NT2/D1 (cell line): Measurements from ENCODE around the gene LMOD1.
"Not testable (repeated sequence)": the region's sequence is repeated elsewhere in the genome, so short reads cannot be mapped to it uniquely, and the experiment has no call there.

Source experiments
- DNase-seq: peaks from one replicate; pipeline ENCODE4 v3.0.0-alpha.2; 2011; ENCODE audit warnings: low read depth, low spot score
- H3K27me3 ChIP-seq: 2 replicates; pipeline ENCODE4 v1.6.0; 2011; ENCODE audit warnings: mild to moderate bottlenecking; ENCODE audit not compliant: insufficient read length, insufficient read depth
- H3K36me3 ChIP-seq: 2 replicates; pipeline ENCODE4 v1.6.1; 2011; ENCODE audit warnings: mild to moderate bottlenecking, low read length, mixed read lengths; ENCODE audit not compliant: insufficient read depth, insufficient read length
- H3K4me1 ChIP-seq: 2 replicates; pipeline ENCODE4 v1.5.1; 2011; ENCODE audit not compliant: insufficient read depth, insufficient read length
- H3K4me3 ChIP-seq: 2 replicates; pipeline ENCODE4 v1.5.1; 2011; ENCODE audit warnings: low read depth; ENCODE audit not compliant: insufficient read length
- H3K9ac ChIP-seq: 2 replicates; pipeline ENCODE4 v1.6.0; 2011; ENCODE audit warnings: low read depth; ENCODE audit not compliant: insufficient read length
- H3K9me3 ChIP-seq: 2 replicates; pipeline ENCODE4 v1.5.1; 2011; ENCODE audit warnings: mild to moderate bottlenecking, low read length; ENCODE audit not compliant: insufficient read depth
- SUZ12 ChIP-seq: IDR thresholded peaks from 2 replicates; pipeline ENCODE4 v1.6.1; 2011; ENCODE audit not compliant: insufficient read length, insufficient read depth; ENCODE audit errors: extremely low read depth
- YY1 ChIP-seq: IDR thresholded peaks from 2 replicates; pipeline ENCODE4 v1.6.1; 2011; ENCODE audit not compliant: insufficient read length, insufficient read depth
- ZNF274 ChIP-seq: IDR thresholded peaks from 2 replicates; pipeline ENCODE4 v1.6.1; 2011; ENCODE audit warnings: mild to moderate bottlenecking, low read depth, low read length

LMOD1 gene

DNA sequence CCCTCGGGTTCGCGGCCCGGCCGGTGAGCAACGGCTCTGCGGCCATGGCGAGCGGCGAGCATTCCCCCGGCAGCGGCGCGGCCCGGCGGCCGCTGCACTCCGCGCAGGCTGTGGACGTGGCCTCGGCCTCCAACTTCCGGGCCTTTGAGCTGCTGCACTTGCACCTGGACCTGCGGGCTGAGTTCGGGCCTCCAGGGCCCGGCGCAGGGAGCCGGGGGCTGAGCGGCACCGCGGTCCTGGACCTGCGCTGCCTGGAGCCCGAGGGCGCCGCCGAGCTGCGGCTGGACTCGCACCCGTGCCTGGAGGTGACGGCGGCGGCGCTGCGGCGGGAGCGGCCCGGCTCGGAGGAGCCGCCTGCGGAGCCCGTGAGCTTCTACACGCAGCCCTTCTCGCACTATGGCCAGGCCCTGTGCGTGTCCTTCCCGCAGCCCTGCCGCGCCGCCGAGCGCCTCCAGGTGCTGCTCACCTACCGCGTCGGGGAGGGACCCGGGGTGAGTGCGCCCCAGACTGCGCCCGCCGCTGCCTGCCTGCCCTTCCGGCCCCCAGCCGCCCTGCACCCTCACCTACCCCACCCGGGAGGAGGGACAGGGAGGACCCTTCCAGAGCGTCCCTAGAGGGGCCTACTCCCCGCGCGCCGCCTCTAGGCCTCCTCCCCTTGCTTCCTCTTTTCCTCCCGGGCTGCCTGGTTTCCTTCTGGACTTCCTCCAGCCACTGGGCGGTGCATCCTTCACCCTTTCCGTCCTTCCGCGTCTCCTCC is 36.5 kb upstream of the LMOD1 start, which contains the start of gene RNPEP:
Gene RNPEP (plus strand): TSS at position 26 of the 757 bp plus-strand sequence. CDS start 19 bp downstream, at position 45.
- H3K9ac ChIP-seq: peak within 1 kb of the TSS; percentile 99
- peak; percentile 43 for DNase-seq

DNA sequence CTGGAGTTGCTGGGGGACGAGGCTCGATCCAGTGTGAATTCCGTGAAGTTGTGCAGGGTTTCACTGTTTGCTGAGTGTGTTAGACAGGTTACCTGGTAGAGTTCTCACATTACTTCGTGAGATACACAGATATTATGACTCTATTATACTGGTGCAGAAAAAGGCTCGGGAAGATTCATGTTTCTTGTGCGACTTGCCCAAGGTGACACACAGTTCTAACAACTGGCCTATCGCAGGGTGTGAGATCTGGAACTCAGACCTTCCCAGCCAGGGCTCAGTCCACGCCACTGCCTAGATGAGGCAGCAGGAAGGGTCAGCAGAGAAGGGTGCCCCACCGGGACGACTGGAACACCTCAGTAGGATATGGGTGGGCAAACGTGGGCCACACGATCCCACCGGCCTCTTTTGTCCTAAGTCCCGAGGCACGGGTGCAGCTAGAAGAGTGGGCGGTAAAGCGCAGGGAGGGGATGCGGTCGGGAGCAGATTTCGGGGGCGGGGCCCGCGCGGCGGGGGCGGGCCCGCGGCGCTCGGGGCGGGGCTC is 35.8 kb upstream of the LMOD1 start:
- Histone ChIP-seq H3K4me3 (peak overlapping the region; percentile 95), H3K9ac (peak overlapping the region; percentile 99), H3K9me3 (no peaks in the 10 kb centered on the region), H3K4me1 (peaks cover 3% of the 10 kb centered on the region), H3K27me3 (peaks cover 13% of the 10 kb centered on the region), H3K36me3 (peaks cover 14% of the 10 kb centered on the region)
- DNase-seq: no peak
- TF ChIP-seq SUZ12 (no peak), YY1 (no peak), ZNF274 (no peak)

More for the DNA sequence above, 36.5 kb upstream of the LMOD1 start, which contains the start of gene RNPEP:
- peak within 1 kb of the TSS; percentile 95 for H3K4me3 ChIP-seq
- TF ChIP-seq SUZ12: no peak
- TF ChIP-seq YY1: peak; percentile 12
- H3K27me3 ChIP-seq: peaks cover 13% of the 10 kb centered on the region
- no peaks in the 10 kb centered on the region for H3K9me3 ChIP-seq
- H3K4me1 ChIP-seq: peaks cover 3% of the 10 kb centered on the region
- peaks cover 14% of the 10 kb centered on the region for H3K36me3 ChIP-seq

GRCh38 chr1:201970334-201971159 is 24.2 kb upstream of the LMOD1 start:
- Histone ChIP-seq H3K36me3 (peaks cover 47% of the 10 kb centered on the region), H3K9ac (no peak overlapping the region), H3K9me3 (no peaks in the 10 kb centered on the region), H3K27me3 (no peaks in the 10 kb centered on the region), H3K4me1 (no peaks in the 10 kb centered on the region), H3K4me3 (no peak overlapping the region)
- no peak for DNase-seq
- TF ChIP-seq YY1 (no peak), ZNF274 (no peak), SUZ12 (no peak)

GRCh38 chr1:201968202-201968925 is 22.0 kb upstream of the LMOD1 start:
- no peak overlapping the region for H3K4me3 ChIP-seq
- no peak for TF ChIP-seq ZNF274
- no peak for TF ChIP-seq SUZ12
- no peak for TF ChIP-seq YY1
- H3K4me1 ChIP-seq: no peaks in the 10 kb centered on the region
- H3K36me3 ChIP-seq: peaks cover 66% of the 10 kb centered on the region
- H3K9me3 ChIP-seq: no peaks in the 10 kb centered on the region
- no peaks in the 10 kb centered on the region for H3K27me3 ChIP-seq
- no peak overlapping the region for H3K9ac ChIP-seq
- no peak for DNase-seq

GRCh38 chr1:201966171-201966570 is 19.8 kb upstream of the LMOD1 start:
- DNase-seq: no peak
- Histone ChIP-seq H3K4me3 (no peak overlapping the region), H3K27me3 (no peaks in the 10 kb centered on the region), H3K36me3 (peaks cover 86% of the 10 kb centered on the region), H3K9me3 (no peaks in the 10 kb centered on the region), H3K9ac (no peak overlapping the region), H3K4me1 (no peaks in the 10 kb centered on the region)
- TF ChIP-seq SUZ12 (no peak), ZNF274 (no peak), YY1 (no peak)

DNA sequence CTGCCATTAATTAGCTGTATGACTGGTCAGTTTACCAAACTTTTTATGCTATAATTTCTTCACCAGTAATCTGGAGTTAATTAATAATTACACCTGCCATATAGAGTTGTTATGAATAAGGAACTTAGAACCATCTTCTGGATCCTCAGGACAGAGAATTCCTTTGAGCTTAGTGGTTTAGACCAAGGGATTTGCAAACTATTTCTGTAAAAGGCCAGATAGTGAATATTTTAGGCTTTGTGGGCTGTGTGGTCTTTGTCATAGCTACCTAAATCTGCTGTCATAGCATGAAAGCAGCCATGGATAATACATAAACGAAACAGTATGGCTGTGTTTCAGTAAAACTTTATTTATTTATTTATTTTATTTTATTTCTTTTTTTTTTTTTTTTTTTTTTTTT is 17.9 kb upstream of the LMOD1 start:
- DNase-seq: no peak
- peaks cover 93% of the 10 kb centered on the region for H3K36me3 ChIP-seq

DNA sequence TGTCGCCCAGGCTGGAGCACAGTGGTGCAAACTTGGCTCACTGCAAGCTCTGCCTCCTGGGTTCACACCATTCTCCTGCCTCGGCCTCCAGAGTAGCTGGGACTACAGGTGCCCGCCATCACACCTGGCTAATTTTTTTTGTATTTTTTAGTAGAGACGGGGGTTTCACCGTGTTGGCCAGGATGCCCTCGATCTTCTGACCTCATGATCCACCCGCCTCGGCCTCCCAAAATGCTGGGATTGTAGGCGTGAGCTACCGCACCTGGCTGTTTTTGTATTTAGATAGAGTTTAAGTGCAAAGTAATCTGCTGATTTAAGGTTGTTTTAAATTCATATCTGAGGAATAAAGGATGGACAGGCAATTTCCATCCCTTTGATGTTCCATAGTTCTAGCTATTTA is 16.0 kb upstream of the LMOD1 start:
- not testable (repeated sequence) for DNase-seq, H3K27me3 ChIP-seq, H3K4me3 ChIP-seq, H3K4me1 ChIP-seq, H3K9me3 ChIP-seq, H3K9ac ChIP-seq
- H3K36me3 ChIP-seq: peaks cover 92% of the 10 kb centered on the region

More for the DNA sequence above, 17.9 kb upstream of the LMOD1 start:
- Histone ChIP-seq H3K4me1 (no peaks in the 10 kb centered on the region), H3K9ac (no peak overlapping the region), H3K4me3 (no peak overlapping the region), H3K9me3 (no peaks in the 10 kb centered on the region), H3K27me3 (no peaks in the 10 kb centered on the region)
- TF ChIP-seq SUZ12 (no peak), YY1 (no peak), ZNF274 (no peak)
